ENCODE results near the gene BTG2. TPM values are rescaled to one million over a fixed set of nuclear protein-coding genes. Genes with fewer than 3 reads are reported as not detected.

BTG2 gene
- total RNA-seq, 4 donors from 2014 or later = 74.5 to 169 (median 116) TPM

DNA sequence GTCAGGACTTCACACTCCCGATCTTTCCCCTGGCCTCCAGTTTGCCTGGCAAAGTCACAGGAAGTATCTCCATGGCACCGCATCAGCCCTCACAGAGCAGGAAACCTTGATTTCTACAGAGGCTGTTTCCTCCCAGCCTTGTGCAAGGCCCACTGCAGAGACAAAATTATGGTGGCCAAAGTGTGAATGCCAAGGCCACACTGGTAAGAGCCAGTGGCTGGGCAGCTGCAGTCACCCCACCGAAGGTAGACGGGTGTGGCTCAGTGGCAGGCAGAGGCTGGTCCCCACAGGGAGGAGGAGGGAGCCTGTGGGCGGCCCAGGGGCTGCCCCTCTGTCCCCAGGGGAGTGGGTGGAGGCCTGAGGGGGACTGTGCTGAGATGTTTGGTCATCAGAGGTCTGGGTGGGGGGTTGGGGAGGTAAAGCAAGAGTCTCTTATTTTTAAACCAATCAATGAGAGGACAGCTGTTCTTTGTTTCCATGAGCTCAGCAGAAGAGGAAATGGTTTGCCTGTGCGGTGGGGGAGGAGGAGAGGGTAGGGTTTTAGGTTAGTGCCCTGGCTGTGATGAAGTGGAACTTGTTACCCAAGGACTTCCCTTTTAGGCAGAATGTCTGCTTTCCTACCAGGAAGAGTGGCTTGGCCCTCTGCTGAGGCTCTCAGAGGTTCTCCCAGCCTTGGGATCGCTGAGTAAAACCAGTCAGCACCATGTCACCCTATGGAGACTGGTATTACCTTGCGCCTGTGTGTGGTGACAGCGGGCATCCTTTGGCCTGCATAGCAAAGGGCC, 18.0 kb upstream of the BTG2 start:
- Histone ChIP-seq H3K4me3 (no peak overlapping the region), H3K36me3 (no peaks in the 10 kb centered on the region), H3K9me3 (no peaks in the 10 kb centered on the region), H3K27ac (peak overlapping the region; percentile 4 to 95 (median 89)), H3K4me1 (peaks cover 0 to 70% (median 38%) of the 10 kb centered on the region in 3 donors), H3K27me3 (no peaks in the 10 kb centered on the region)
- WGBS, 2 donors (ENCODE audit: low coverage in 1 of 2) = 40 to 94% methylated on average over 1 to 3 of the region's 9 CpGs
- peak; percentile 27 for ATAC-seq
- TF ChIP-seq POLR2A (IDR thresholded peaks at IDR 0.05) (no peak), POLR2AphosphoS5 (IDR thresholded peaks at IDR 0.05) (peak; percentile 13)

DNA sequence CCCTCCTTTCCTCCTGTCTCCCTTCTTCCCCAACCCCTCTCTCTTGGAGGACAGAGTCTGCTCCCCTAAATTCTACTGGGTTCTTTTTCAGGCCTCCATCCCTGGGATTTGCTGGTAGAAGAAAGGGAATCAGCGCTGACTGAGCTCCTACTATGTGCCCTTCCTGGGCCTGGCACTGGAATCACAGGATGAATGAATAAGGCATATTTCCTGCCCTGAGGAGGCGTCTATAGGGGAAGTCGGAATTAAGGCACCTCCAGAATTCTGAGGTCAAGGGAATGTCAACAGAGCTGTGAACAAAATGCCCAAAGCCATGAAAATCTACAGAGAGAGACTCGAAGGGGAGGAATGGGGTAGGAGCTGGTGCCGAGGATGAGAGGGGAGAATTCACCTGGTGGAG, 17.4 kb upstream of the BTG2 start:
- Histone ChIP-seq H3K9me3 (no peaks in the 10 kb centered on the region), H3K27ac (peak overlapping the region; percentile 4 to 95 (median 89)), H3K27me3 (no peaks in the 10 kb centered on the region), H3K4me1 (peaks cover 0 to 64% (median 38%) of the 10 kb centered on the region in 3 donors), H3K36me3 (no peaks in the 10 kb centered on the region), H3K4me3 (no peak overlapping the region)
- no peak for ATAC-seq
- WGBS, 2 donors (ENCODE audit: low coverage in 1 of 2) = 76% methylated on average over 4 of the region's 5 CpGs; no CpG with 5 or more reads in 1 of the 2 donors
- TF ChIP-seq POLR2A (IDR thresholded peaks at IDR 0.05) (no peak), EP300 (IDR thresholded peaks at IDR 0.05) (no peak), POLR2AphosphoS5 (IDR thresholded peaks at IDR 0.05) (no peak)
- TF ChIP-seq, protein P1, sequence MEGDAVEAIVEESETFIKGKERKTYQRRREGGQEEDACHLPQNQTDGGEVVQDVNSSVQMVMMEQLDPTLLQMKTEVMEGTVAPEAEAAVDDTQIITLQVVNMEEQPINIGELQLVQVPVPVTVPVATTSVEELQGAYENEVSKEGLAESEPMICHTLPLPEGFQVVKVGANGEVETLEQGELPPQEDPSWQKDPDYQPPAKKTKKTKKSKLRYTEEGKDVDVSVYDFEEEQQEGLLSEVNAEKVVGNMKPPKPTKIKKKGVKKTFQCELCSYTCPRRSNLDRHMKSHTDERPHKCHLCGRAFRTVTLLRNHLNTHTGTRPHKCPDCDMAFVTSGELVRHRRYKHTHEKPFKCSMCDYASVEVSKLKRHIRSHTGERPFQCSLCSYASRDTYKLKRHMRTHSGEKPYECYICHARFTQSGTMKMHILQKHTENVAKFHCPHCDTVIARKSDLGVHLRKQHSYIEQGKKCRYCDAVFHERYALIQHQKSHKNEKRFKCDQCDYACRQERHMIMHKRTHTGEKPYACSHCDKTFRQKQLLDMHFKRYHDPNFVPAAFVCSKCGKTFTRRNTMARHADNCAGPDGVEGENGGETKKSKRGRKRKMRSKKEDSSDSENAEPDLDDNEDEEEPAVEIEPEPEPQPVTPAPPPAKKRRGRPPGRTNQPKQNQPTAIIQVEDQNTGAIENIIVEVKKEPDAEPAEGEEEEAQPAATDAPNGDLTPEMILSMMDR (IDR thresholded peaks at IDR 0.05) = no peak

DNA sequence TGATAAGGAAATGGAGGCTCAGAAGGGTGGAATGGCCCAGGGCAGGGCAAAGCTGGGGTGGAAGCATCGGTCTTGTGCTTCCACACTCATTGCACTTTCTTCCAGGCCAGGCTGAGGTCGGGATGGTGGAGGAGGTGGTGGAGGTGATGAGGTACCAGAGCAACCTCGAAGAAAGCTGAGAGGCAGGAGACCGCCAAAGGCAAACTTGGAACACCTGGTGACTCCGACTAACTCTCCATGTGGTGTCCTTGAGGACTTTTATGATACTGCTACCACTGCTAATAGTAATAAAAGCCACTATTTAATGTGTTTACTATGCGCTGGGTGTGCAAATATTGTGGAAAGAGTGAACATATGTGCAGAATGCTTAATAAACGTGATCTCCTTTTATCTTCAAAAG, 16.9 kb upstream of the BTG2 start:
- Histone ChIP-seq H3K27ac (peak overlapping the region in 3 of 4 donors; percentile 83 to 95 (median 95)), H3K4me3 (no peak overlapping the region), H3K36me3 (no peaks in the 10 kb centered on the region), H3K27me3 (no peaks in the 10 kb centered on the region), H3K9me3 (no peaks in the 10 kb centered on the region), H3K4me1 (peaks cover 0 to 62% (median 38%) of the 10 kb centered on the region in 3 donors)
- WGBS, 2 donors (ENCODE audit: low coverage in 1 of 2) = 65 to 89% methylated on average over 3 to 7 of the region's 7 CpGs
- ATAC-seq = no peak
- TF ChIP-seq, protein P1 (IDR thresholded peaks at IDR 0.05) = no peak
- TF ChIP-seq EP300 (IDR thresholded peaks at IDR 0.05) (no peak), POLR2AphosphoS5 (IDR thresholded peaks at IDR 0.05) (no peak), POLR2A (IDR thresholded peaks at IDR 0.05) (no peak)

DNA sequence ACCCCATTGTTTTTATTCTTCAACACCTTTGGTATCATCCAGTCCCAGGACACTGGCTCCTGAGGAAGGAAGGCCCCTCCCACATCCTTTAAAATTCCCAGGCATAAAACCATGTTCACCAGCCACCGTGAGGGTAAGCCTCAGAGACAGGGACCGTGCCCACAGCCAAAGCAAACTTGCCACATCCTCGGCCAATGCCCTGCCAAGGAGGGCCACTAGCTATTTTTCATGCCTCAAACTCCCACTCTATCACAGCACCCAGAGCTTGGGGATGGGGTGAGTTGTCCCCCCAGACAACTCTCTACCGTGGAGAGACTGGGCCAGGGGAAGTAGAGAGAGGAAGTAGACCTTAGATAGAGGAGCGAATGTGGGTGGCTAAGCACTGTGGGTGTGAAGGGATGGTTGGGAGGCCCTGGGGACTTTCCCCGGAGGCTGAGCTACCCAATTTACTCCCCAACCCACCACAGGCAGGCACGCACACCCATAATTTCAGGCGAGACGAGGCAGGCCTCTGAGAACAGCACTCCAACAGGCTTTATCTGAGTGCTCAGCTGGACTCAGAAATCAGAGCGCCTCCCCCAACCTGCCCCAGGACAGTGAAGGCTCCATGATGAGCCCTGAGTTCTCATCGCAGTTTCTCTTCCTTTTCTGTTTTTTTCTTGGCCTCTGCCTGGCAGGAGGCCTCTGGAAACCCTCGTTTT, 15.9 kb upstream of the BTG2 start:
- no peak for TF ChIP-seq POLR2AphosphoS5 (IDR thresholded peaks at IDR 0.05)
- TF ChIP-seq, protein P1 (IDR thresholded peaks at IDR 0.05) = no peak
- no peak for TF ChIP-seq EP300 (IDR thresholded peaks at IDR 0.05)
- TF ChIP-seq POLR2A (IDR thresholded peaks at IDR 0.05) = no peak

DNA sequence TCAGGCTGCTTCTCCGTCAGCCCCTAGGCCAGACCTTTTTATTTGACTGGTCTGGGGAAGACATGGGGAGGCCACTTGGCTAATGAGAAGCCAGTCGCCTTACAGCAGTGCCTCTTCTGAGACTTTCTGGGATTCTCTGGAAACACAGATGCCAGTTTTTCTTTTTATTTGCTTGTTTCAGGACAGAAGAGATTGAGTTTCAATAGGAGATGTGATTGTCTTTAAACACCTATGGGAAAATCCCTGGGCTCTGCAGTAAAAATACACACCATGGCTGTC, 15.4 kb upstream of the BTG2 start:
- TF ChIP-seq POLR2A (IDR thresholded peaks at IDR 0.05) (no peak), POLR2AphosphoS5 (IDR thresholded peaks at IDR 0.05) (no peak), EP300 (IDR thresholded peaks at IDR 0.05) (no peak)
- TF ChIP-seq, protein P1 (IDR thresholded peaks at IDR 0.05) = no peak
- H3K27ac ChIP-seq = peak overlapping the region; percentile 83 to 95 (median 92)
- WGBS, 2 donors (ENCODE audit: low coverage in 1 of 2) = 50 to 71% methylated on average over 1 to 2 of the region's 2 CpGs
- H3K9me3 ChIP-seq = no peaks in the 10 kb centered on the region
- peaks cover 0 to 62% (median 38%) of the 10 kb centered on the region in 3 donors for H3K4me1 ChIP-seq
- no peaks in the 10 kb centered on the region for H3K36me3 ChIP-seq
- H3K4me3 ChIP-seq = peak overlapping the region in 1 of 2 donors; percentile 36
- no peak for ATAC-seq
- no peaks in the 10 kb centered on the region for H3K27me3 ChIP-seq

More for the DNA sequence above, 15.9 kb upstream of the BTG2 start:
- no peaks in the 10 kb centered on the region for H3K9me3 ChIP-seq
- peak overlapping the region; percentile 83 to 95 (median 92) for H3K27ac ChIP-seq
- H3K4me1 ChIP-seq = peaks cover 0 to 62% (median 38%) of the 10 kb centered on the region in 3 donors
- ATAC-seq = no peak
- 6 to 51% methylated on average over 2 to 12 of the region's 12 CpGs for WGBS, 2 donors (ENCODE audit: low coverage in 1 of 2)
- H3K27me3 ChIP-seq = no peaks in the 10 kb centered on the region
- H3K4me3 ChIP-seq = peak overlapping the region in 1 of 2 donors; percentile 36
- no peaks in the 10 kb centered on the region for H3K36me3 ChIP-seq
